ENCODE measurements around the gene FCGR3B.
"Not testable (repeated sequence)": the region's sequence is repeated elsewhere in the genome, so short reads cannot be mapped to it uniquely, and the experiment has no call there.

GRCh38 chr1:161624605-161625004 is 6.4 kb downstream of the FCGR3B start:
- TF ChIP-seq TCF7L2 (IDR thresholded peaks at IDR 0.05; ENCODE audit: low read depth, low read length); CTCF (IDR thresholded peaks at IDR 0.05); POLR2AphosphoS5 (IDR thresholded peaks at IDR 0.05; ENCODE audit: low read depth, low read length); SIN3A (IDR thresholded peaks at IDR 0.05; ENCODE audit: borderline replicate concordance, insufficient read depth, low read depth, low read length): not testable (repeated sequence)
- TF ChIP-seq, protein P1, sequence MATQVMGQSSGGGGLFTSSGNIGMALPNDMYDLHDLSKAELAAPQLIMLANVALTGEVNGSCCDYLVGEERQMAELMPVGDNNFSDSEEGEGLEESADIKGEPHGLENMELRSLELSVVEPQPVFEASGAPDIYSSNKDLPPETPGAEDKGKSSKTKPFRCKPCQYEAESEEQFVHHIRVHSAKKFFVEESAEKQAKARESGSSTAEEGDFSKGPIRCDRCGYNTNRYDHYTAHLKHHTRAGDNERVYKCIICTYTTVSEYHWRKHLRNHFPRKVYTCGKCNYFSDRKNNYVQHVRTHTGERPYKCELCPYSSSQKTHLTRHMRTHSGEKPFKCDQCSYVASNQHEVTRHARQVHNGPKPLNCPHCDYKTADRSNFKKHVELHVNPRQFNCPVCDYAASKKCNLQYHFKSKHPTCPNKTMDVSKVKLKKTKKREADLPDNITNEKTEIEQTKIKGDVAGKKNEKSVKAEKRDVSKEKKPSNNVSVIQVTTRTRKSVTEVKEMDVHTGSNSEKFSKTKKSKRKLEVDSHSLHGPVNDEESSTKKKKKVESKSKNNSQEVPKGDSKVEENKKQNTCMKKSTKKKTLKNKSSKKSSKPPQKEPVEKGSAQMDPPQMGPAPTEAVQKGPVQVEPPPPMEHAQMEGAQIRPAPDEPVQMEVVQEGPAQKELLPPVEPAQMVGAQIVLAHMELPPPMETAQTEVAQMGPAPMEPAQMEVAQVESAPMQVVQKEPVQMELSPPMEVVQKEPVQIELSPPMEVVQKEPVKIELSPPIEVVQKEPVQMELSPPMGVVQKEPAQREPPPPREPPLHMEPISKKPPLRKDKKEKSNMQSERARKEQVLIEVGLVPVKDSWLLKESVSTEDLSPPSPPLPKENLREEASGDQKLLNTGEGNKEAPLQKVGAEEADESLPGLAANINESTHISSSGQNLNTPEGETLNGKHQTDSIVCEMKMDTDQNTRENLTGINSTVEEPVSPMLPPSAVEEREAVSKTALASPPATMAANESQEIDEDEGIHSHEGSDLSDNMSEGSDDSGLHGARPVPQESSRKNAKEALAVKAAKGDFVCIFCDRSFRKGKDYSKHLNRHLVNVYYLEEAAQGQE (IDR thresholded peaks at IDR 0.05; ENCODE audit: insufficient read depth in 1 of 2, low read depth in 2 of 2, low read length in 1 of 2), result not testable (repeated sequence)

Measured in Panc1 (cell line).